ENCODE measurements around the gene UTP4. TPM values are rescaled to one million over a fixed set of nuclear protein-coding genes. Genes with fewer than 3 reads are reported as not detected.

UTP4 gene
- total RNA-seq, 1 donor from 2014 or later: 34.9 TPM

GRCh38 chr16:69195369-69196029, 63.0 kb downstream of the UTP4 start:
- Histone ChIP-seq H3K27ac (no peak overlapping the region), H3K36me3 (no peaks in the 10 kb centered on the region), H3K4me1 (peaks cover 87% of the 10 kb centered on the region), H3K9me3 (no peaks in the 10 kb centered on the region), H3K4me3 (no peak overlapping the region), H3K27me3 (no peaks in the 10 kb centered on the region)
- intact Hi-C loops (cut with DNase I): no loop called here
- DNase-seq (ENCODE audit: extremely low spot score in 2 of 2): no peak
- no peak for TF ChIP-seq CTCF (IDR thresholded peaks at IDR 0.05)
- no peak for TF ChIP-seq POLR2A (IDR thresholded peaks at IDR 0.05)
- no peak for TF ChIP-seq POLR2AphosphoS5 (IDR thresholded peaks at IDR 0.05; ENCODE audit: insufficient read depth in 1 of 2, low read depth in 1 of 2)

DNA sequence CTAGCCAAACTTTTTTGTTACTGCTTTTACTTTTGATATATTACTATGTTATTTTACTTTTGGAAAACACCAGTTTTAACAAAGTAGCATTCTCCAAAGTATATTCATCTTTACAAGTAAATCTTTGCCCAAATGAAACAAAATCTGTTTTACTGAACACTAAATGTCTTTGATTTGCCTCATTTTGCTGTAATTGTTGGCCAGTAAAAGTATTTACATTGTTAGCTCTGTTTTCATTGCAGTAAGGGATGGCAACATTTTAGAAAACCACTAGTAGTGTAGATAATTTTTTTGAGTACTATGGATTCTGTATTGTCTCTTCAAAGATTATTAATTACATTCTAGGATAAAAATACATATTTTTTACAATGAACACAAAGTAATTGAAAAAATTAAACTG, 65.1 kb downstream of the UTP4 start:
- Histone ChIP-seq H3K4me1 (peaks cover 89% of the 10 kb centered on the region), H3K36me3 (no peaks in the 10 kb centered on the region)
- TF ChIP-seq CTCF (IDR thresholded peaks at IDR 0.05): no peak
- TF ChIP-seq POLR2AphosphoS5 (IDR thresholded peaks at IDR 0.05; ENCODE audit: insufficient read depth in 1 of 2, low read depth in 1 of 2): no peak
- TF ChIP-seq POLR2A (IDR thresholded peaks at IDR 0.05): no peak

DNA sequence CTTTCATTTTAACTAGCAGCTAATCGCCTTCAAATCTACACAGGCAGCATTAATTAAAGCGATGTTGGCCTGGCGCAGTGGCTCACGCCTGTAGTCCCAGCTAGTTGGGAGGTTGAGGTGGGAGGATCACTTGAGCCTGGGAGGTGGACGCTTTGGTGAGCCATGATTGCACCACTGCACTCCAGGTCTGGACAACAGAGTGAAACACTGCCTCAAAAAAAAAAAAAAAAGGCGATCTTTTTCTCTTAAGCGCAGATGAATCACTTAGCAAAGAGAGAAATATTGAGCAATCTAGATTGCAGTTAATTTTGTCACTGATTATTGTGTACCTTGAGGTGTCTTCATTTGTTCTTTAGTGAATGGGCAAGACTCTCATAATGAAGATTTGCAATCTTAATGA, 66.9 kb downstream of the UTP4 start:
- Histone ChIP-seq H3K27me3 (no peaks in the 10 kb centered on the region), H3K4me3 (no peak overlapping the region), H3K4me1 (peaks cover 90% of the 10 kb centered on the region), H3K27ac (no peak overlapping the region), H3K9me3 (no peaks in the 10 kb centered on the region), H3K36me3 (no peaks in the 10 kb centered on the region)
- intact Hi-C loops (cut with DNase I): no loop called here
- no peak for DNase-seq (ENCODE audit: extremely low spot score in 2 of 2)
- TF ChIP-seq POLR2A (IDR thresholded peaks at IDR 0.05) (no peak), POLR2AphosphoS5 (IDR thresholded peaks at IDR 0.05; ENCODE audit: insufficient read depth in 1 of 2, low read depth in 1 of 2) (peak; percentile 24 to 86)

More for the DNA sequence above, 65.1 kb downstream of the UTP4 start:
- intact Hi-C loops (cut with DNase I): no loop called here
- Histone ChIP-seq H3K27me3 (no peaks in the 10 kb centered on the region), H3K9me3 (no peaks in the 10 kb centered on the region), H3K4me3 (no peak overlapping the region), H3K27ac (peak overlapping the region; percentile 23)
- DNase-seq (ENCODE audit: extremely low spot score in 2 of 2): no peak

- Histone ChIP-seq H3K27ac (peak overlapping the region; percentile 26), H3K27me3 (no peaks in the 10 kb centered on the region), H3K4me3 (no peak overlapping the region), H3K9me3 (no peaks in the 10 kb centered on the region), H3K36me3 (no peaks in the 10 kb centered on the region), H3K4me1 (peaks cover 91% of the 10 kb centered on the region)
- DNase-seq (ENCODE audit: extremely low spot score in 2 of 2): no peak
- TF ChIP-seq POLR2A (IDR thresholded peaks at IDR 0.05): no peak
- TF ChIP-seq CTCF (IDR thresholded peaks at IDR 0.05): no peak
- TF ChIP-seq POLR2AphosphoS5 (IDR thresholded peaks at IDR 0.05; ENCODE audit: insufficient read depth in 1 of 2, low read depth in 1 of 2): no peak
- intact Hi-C loops (cut with DNase I): no loop called here
Observed at GRCh38 chr16:69201291-69201690, 68.8 kb downstream of the UTP4 start.

- intact Hi-C loops (cut with DNase I): no loop called here
- Histone ChIP-seq H3K36me3 (no peaks in the 10 kb centered on the region), H3K27me3 (no peaks in the 10 kb centered on the region), H3K4me3 (no peak overlapping the region), H3K4me1 (peaks cover 86% of the 10 kb centered on the region), H3K9me3 (no peaks in the 10 kb centered on the region), H3K27ac (peak overlapping the region; percentile 26)
- TF ChIP-seq POLR2AphosphoS5 (IDR thresholded peaks at IDR 0.05; ENCODE audit: insufficient read depth in 1 of 2, low read depth in 1 of 2) (peak in 1 of 2 donors; percentile 14), CTCF (IDR thresholded peaks at IDR 0.05) (no peak)
- DNase-seq (ENCODE audit: extremely low spot score in 2 of 2): no peak
Observed at GRCh38 chr16:69201787-69202186, 69.3 kb downstream of the UTP4 start.
